ENCODE measurements around the gene CYTH1.

The CYTH1 gene

DNA sequence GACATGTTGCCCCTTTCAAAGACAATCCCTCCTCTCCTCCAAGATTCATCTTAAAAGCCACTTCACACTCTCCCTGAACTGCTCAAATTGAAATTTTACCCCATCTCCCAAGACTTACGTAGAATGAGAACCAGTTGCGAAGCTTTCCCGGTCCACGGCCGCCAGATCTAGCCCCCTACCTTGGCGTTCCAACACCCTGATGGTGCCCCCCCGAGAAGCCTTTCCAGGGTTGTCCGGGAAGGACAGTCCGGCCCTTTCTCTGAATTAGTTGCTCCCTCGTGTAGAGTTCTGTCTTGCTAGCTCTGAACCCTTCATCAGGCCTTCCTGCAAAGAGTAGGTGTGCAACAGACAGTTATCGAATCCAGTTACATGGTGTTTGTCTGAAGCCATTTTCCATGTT is 144.9 kb downstream of the CYTH1 start:
- Mint-ChIP-seq H3K27me3 (no peaks in the 10 kb centered on the region), H3K27ac (no peak overlapping the region), H3K4me3 (no peak overlapping the region), H3K9me3 (no peaks in the 10 kb centered on the region), H3K4me1 (peaks cover 10% of the 10 kb centered on the region), H3K36me3 (no peaks in the 10 kb centered on the region)
- no peak for ATAC-seq (ENCODE audit: low read depth)
- DNase-seq (ENCODE audit: low spot score in 2 of 2) = no peak

DNA sequence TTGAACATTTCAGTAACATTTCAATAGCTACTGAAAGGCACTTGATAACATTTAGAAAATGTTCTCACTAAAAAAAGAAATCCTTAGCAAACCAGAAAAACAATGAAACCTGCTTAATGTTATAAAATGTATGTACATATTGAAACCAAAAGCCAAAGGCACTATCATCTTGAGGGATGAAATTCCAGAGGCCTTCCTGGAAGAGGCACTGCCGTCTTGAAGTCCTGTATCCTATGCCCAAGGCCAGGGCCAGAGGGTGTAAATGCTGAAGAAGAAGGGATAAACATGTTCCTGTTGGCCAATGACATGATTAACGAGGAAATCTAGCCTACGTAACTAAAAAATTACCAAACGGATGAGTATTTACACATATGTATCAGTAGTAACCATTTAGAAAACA is 147.9 kb downstream of the CYTH1 start:
- no peak for DNase-seq (ENCODE audit: low spot score in 2 of 2)
- Mint-ChIP-seq H3K36me3 (no peaks in the 10 kb centered on the region), H3K4me1 (peaks cover 14% of the 10 kb centered on the region), H3K9me3 (peaks cover 1% of the 10 kb centered on the region), H3K27me3 (peaks cover 6% of the 10 kb centered on the region), H3K4me3 (no peak overlapping the region), H3K27ac (no peak overlapping the region)
- ATAC-seq (ENCODE audit: low read depth) = no peak

DNA sequence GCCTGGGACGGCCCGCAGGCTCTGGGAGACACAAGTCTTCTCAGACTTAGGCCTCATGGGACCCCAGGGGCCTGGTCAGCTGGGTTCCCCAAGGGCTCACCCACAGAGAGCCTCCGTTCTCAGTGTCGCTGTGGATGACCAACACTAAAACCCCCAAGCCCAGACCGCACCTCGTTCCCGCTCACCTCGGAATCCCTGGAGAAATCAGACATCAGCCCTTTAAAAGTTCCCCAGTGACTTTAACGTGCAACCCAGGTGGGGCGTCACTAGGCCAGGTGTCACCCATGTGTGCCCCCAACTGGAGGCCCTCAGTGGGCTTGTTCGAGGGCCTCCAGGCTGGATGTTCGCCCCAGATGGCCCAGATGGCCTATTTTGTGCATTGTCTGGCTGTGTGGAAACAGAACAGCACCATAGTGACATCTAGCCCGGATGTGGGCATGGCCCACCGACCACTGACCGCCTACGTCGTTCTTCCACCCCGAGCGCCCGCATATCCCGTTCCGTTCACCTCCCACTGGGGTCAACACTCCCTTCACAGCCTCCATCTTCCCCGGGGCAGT is 152.6 kb downstream of the CYTH1 start:
- H3K4me3 Mint-ChIP-seq = no peak overlapping the region

DNA sequence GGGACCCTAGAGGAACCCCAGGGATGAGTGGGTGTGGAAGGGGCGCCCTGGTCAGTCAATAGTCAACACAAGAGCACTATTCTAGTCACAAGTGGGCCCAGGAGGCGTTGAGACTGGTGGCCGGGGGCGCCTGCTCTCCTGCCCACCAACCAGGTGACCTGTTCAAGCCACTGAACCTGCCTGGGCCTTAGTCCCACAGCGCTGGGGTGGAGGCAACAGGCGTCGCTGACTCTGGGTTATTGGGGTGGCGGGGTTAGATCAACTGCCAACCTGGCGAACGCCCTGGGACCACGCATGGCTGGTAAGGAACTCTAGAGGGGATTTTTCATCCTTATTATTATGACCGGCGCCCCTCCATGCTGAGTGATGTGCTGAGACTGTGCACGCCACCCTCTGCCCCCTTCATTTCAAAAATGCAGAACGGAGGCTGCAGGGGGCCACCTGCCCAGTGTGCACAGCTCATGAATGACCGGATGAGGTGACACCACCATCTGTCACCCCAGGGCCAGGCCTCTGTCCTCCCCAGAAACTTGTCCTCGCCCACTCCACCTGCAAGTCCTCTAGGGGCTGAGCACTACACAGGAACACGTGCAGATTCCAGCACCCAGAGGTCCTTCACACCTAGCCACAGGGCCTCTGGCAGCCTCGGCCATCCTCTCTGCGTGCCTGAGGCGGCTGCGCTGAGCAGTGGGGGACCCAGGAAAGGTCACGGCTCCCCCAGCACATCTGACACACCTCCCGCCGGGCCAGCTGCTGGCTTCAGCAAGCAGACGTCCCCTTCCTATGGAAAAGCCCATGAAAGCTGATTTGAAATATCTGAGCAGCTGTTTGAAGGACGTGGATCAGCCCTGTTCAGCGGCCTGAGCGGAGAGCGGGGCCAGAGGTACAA is 153.3 kb downstream of the CYTH1 start:
- Mint-ChIP-seq H3K4me3 (no peak overlapping the region), H3K27me3 (peaks cover 14% of the 10 kb centered on the region), H3K27ac (no peak overlapping the region), H3K9me3 (peaks cover 1% of the 10 kb centered on the region), H3K4me1 (peaks cover 12% of the 10 kb centered on the region), H3K36me3 (no peaks in the 10 kb centered on the region)
- DNase-seq (ENCODE audit: low spot score in 2 of 2) = no peak
- no peak for ATAC-seq (ENCODE audit: low read depth)

More for the DNA sequence above, 152.6 kb downstream of the CYTH1 start:
- Mint-ChIP-seq H3K9me3 (peaks cover 1% of the 10 kb centered on the region), H3K36me3 (no peaks in the 10 kb centered on the region), H3K27me3 (peaks cover 14% of the 10 kb centered on the region), H3K27ac (no peak overlapping the region), H3K4me1 (peaks cover 10% of the 10 kb centered on the region)
- ATAC-seq (ENCODE audit: low read depth) (no peak), DNase-seq (ENCODE audit: low spot score in 2 of 2) (no peak)

DNA sequence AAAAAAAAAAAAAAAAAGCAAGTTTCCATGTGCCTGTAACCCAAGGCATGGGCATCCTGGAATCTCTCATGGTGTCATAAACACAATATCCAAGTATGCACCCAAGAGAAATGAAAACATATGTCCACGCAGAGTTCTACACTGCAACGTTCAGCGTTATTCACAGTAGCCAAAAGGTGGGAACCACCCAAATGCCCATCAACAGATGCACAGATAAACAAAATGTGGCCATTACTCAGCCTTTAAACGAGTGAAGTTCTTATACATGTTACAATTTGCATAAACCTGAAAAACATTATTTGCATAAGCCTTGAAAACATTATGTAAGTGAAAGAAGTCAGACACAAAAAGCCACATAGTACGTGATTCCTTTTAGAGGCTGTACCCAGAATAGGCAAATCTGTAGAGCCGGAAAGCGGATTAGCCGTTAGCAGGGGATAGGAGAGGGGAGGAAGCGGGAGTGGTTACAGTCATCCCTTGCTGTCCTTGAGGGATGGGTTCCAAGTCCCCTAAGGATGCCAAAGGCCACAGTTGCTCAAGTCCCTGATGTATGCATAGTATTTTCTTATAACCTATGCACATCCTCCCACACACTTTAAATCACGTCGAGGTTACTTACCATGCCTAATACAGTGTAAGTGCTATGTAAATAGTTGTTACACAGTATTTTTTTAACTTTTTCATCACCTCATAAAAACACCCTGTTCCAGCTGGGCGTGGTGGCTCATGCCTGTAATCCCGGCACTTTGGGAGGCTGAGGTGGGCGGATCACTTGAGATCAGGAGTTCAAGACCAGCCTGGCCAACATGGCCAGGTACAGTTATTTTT is 157.5 kb downstream of the CYTH1 start:
- no peaks in the 10 kb centered on the region for H3K36me3 Mint-ChIP-seq
- no peaks in the 10 kb centered on the region for H3K9me3 Mint-ChIP-seq
- DNase-seq (ENCODE audit: low spot score in 2 of 2) = no peak
- no peak overlapping the region for H3K4me3 Mint-ChIP-seq
- peaks cover 3% of the 10 kb centered on the region for H3K4me1 Mint-ChIP-seq
- H3K27ac Mint-ChIP-seq = no peak overlapping the region
- peak; percentile 47 for ATAC-seq (ENCODE audit: low read depth)
- peaks cover 9% of the 10 kb centered on the region for H3K27me3 Mint-ChIP-seq
